Left forelimb (tissue), 1 donor: ENCODE results near the gene HIC1.

ENCODE experiments used
- DNase-seq: peaks from one replicate; pipeline ENCODE4 v3.0.0-alpha.2; 2018; ENCODE audit warnings: low spot score

The HIC1 gene

GRCh38 chr17:2102931-2103809, 48.3 kb downstream of the HIC1 start:
- DNase-seq = no peak

GRCh38 chr17:2105663-2106062, 50.8 kb downstream of the HIC1 start:
- DNase-seq = no peak

GRCh38 chr17:2106308-2106955, 51.5 kb downstream of the HIC1 start:
- no peak for DNase-seq

GRCh38 chr17:2107050-2107449, 52.1 kb downstream of the HIC1 start:
- no peak for DNase-seq

GRCh38 chr17:2107506-2107905, 52.6 kb downstream of the HIC1 start:
- DNase-seq = no peak

GRCh38 chr17:2108170-2108569, 53.3 kb downstream of the HIC1 start:
- DNase-seq = no peak

GRCh38 chr17:2110436-2110835, 55.5 kb downstream of the HIC1 start:
- no peak for DNase-seq

- no peak for DNase-seq
Measured at GRCh38 chr17:2111691-2112090, 56.8 kb downstream of the HIC1 start.
